Aorta (tissue), 5 donors: ENCODE data around the gene TTF2. TPM values are rescaled to one million over a fixed set of nuclear protein-coding genes. Genes with fewer than 3 reads are reported as not detected.
A peak's percentile ranks its signal among the peaks of the same experiment; 100 is the strongest.

Experiments used
- ATAC-seq: fragments of 200-7000 bp; cut with Tn5 transposase; one replicate; pipeline ENCODE4 v1.9.1; 2022; ENCODE audit warnings: moderate library complexity; ENCODE audit not compliant: low FRiP score
- DNase-seq, 2 donors: peaks; one replicate each; pipeline ENCODE4 v3.0.0-alpha.2; 2020
- H3K27ac ChIP-seq, 2 donors: one replicate each; pipeline ENCODE4 v1.5.1; 2013; ENCODE audit warnings: low read length in 2 of 2, mild to moderate bottlenecking in 2 of 2, moderate library complexity in 2 of 2, control low read depth in 1 of 2, inconsistent platforms in 1 of 2, low read depth in 1 of 2
- H3K27me3 ChIP-seq, 2 donors: one replicate each; pipeline ENCODE4 v1.6.1; 2013; ENCODE audit warnings: control low read depth in 1 of 2, low read length in 1 of 2, mild to moderate bottlenecking in 1 of 2, moderate library complexity in 1 of 2; ENCODE audit not compliant: insufficient read depth in 2 of 2, control insufficient read depth in 1 of 2
- H3K36me3 ChIP-seq, 2 donors: one replicate each; pipeline ENCODE4 v1.6.1; 2013; ENCODE audit warnings: control low read depth in 1 of 2, low read length in 1 of 2, mild to moderate bottlenecking in 1 of 2; ENCODE audit not compliant: insufficient read depth in 2 of 2, control insufficient read depth in 1 of 2
- H3K4me1 ChIP-seq, 2 donors: one replicate each; pipeline ENCODE4 v1.6.1; 2013; ENCODE audit warnings: low read length in 2 of 2, control low read depth in 1 of 2, mild to moderate bottlenecking in 1 of 2, moderate library complexity in 1 of 2; ENCODE audit not compliant: insufficient read depth in 2 of 2, control insufficient read depth in 1 of 2
- H3K4me3 ChIP-seq, 2 donors: one replicate each; pipeline ENCODE4 v1.5.1; 2013; ENCODE audit warnings: low read length in 2 of 2, control low read depth in 1 of 2, mild to moderate bottlenecking in 1 of 2
- H3K9me3 ChIP-seq: one replicate; pipeline ENCODE4 v1.6.1; 2013; ENCODE audit warnings: mild to moderate bottlenecking, low read length; ENCODE audit not compliant: control insufficient read depth
- WGBS, 2 donors: extraction: QIAGEN DNeasy Blood & Tissue Kit; methylation state at CpG; one replicate each; pipeline ENCODE4 v1.1.7; 2013; 5-methylcytosine and 5-hydroxymethylcytosine counted together
- intact Hi-C, 2 donors: fragments of 100-400 bp; cut with DNase I; formaldehyde crosslinking; loops; one replicate each; pipeline versions ENCODE4 v1.14.2 to v1.15.0; 2022
- polyA plus RNA-seq, 2 donors: library from polyadenylated mRNA; stranded (reverse); fragments of 200-250 nt; gene quantifications; one replicate each; pipeline ENCODE4 v1.2.3, GENCODE V29; 2013
- total RNA-seq, 2 donors: library from RNA; stranded (reverse); fragmentation: NEBNext Ultra II Directional; extraction: Animal tissue kit (Norgen Biotek cat#: 25700); gene quantifications; one replicate each; pipeline ENCODE4 v1.2.1, GENCODE V29; 2021
- donor health status: healthy with polysubstance abuse.
- donor health status: Bipolar disorder and iron deficiency.
- donor health status: DM: no; HTN: no; CAD: no.
- donor health status: DM: no; HTN: no; CAD: no.
- donor health status: DM: yes; HTN: yes; CAD: no.

TTF2 gene
- total and polyA plus RNA-seq, 4 donors: 0.63 to 18.8 (median 8.6) TPM

GRCh38 chr1:117022114-117022513 lies 38.0 kb upstream of the TTF2 start:
- H3K27ac ChIP-seq: no peak overlapping the region
- ATAC-seq: no peak
- no peak overlapping the region for H3K4me3 ChIP-seq
- no peaks in the 10 kb centered on the region for H3K27me3 ChIP-seq
- no peak for DNase-seq
- 62 to 89% methylated on average over 3 of the region's 3 CpGs for WGBS, 2 donors
- intact Hi-C loops: no loop called here
- H3K36me3 ChIP-seq: no peaks in the 10 kb centered on the region
- no peaks in the 10 kb centered on the region for H3K9me3 ChIP-seq
- H3K4me1 ChIP-seq: peaks cover 2 to 4% of the 10 kb centered on the region in 2 donors

- Histone ChIP-seq H3K4me3 (no peak overlapping the region), H3K27ac (no peak overlapping the region), H3K4me1 (peaks cover 2 to 4% of the 10 kb centered on the region in 2 donors), H3K27me3 (no peaks in the 10 kb centered on the region), H3K9me3 (no peaks in the 10 kb centered on the region), H3K36me3 (no peaks in the 10 kb centered on the region)
- 98 to 99% methylated on average over 7 of the region's 7 CpGs for WGBS, 2 donors
- ATAC-seq (no peak), DNase-seq (no peak)
- intact Hi-C loops: no loop called here
Observed at GRCh38 chr1:117025568-117025967, 34.6 kb upstream of the TTF2 start.

- H3K9me3 ChIP-seq: no peaks in the 10 kb centered on the region
- H3K27ac ChIP-seq: peak overlapping the region in 1 of 2 donors; percentile 32
- 19 to 22% methylated on average over 6 of the region's 6 CpGs for WGBS, 2 donors
- ATAC-seq (no peak), DNase-seq (no peak)
- no peaks in the 10 kb centered on the region for H3K36me3 ChIP-seq
- H3K4me1 ChIP-seq: peaks cover 2 to 4% of the 10 kb centered on the region in 2 donors
- H3K4me3 ChIP-seq: no peak overlapping the region
- no peaks in the 10 kb centered on the region for H3K27me3 ChIP-seq
- intact Hi-C loops: no loop called here
Observed at GRCh38 chr1:117026361-117026760, 33.8 kb upstream of the TTF2 start.

GRCh38 chr1:117029685-117030084 lies 30.4 kb upstream of the TTF2 start:
- ATAC-seq: no peak
- DNase-seq: no peak
- intact Hi-C loops: no loop called here
- no peaks in the 10 kb centered on the region for H3K27me3 ChIP-seq
- H3K27ac ChIP-seq: no peak overlapping the region
- H3K4me1 ChIP-seq: peaks cover 1 to 2% of the 10 kb centered on the region in 2 donors
- 99 to 100% methylated on average over 1 of the region's 1 CpG for WGBS, 2 donors
- H3K4me3 ChIP-seq: no peak overlapping the region
- no peaks in the 10 kb centered on the region for H3K9me3 ChIP-seq
- H3K36me3 ChIP-seq: no peaks in the 10 kb centered on the region

GRCh38 chr1:117030271-117030877 lies 29.8 kb upstream of the TTF2 start:
- H3K27me3 ChIP-seq: no peaks in the 10 kb centered on the region
- peaks cover 0 to 2% of the 10 kb centered on the region in 2 donors for H3K4me1 ChIP-seq
- no peak for ATAC-seq
- no peaks in the 10 kb centered on the region for H3K36me3 ChIP-seq
- H3K4me3 ChIP-seq: no peak overlapping the region
- intact Hi-C loops: no loop called here
- whole genome bisulfite sequencing, 2 donors: 95 to 100% methylated on average over 1 of the region's 1 CpG
- no peaks in the 10 kb centered on the region for H3K9me3 ChIP-seq
- H3K27ac ChIP-seq: no peak overlapping the region
- DNase-seq: no peak

- Histone ChIP-seq H3K27ac (no peak overlapping the region), H3K4me1 (no peaks in the 10 kb centered on the region), H3K9me3 (no peaks in the 10 kb centered on the region), H3K4me3 (no peak overlapping the region), H3K36me3 (no peaks in the 10 kb centered on the region), H3K27me3 (no peaks in the 10 kb centered on the region)
- intact Hi-C loops: no loop called here
- ATAC-seq: no peak
- no peak for DNase-seq
- WGBS, 2 donors: 93 to 96% methylated on average over 3 of the region's 3 CpGs
Observed at GRCh38 chr1:117032266-117032665, 27.9 kb upstream of the TTF2 start.

- no peak for DNase-seq
- Histone ChIP-seq H3K9me3 (no peaks in the 10 kb centered on the region), H3K36me3 (no peaks in the 10 kb centered on the region), H3K4me3 (no peak overlapping the region), H3K27ac (no peak overlapping the region), H3K27me3 (no peaks in the 10 kb centered on the region), H3K4me1 (no peaks in the 10 kb centered on the region)
- 77 to 90% methylated on average over 11 of the region's 11 CpGs for WGBS, 2 donors
- ATAC-seq: no peak
- intact Hi-C loops: no loop called here
Observed at GRCh38 chr1:117032681-117033539, 27.2 kb upstream of the TTF2 start.

- H3K36me3 ChIP-seq: no peaks in the 10 kb centered on the region
- intact Hi-C loops: no loop called here
- H3K27me3 ChIP-seq: no peaks in the 10 kb centered on the region
- no peaks in the 10 kb centered on the region for H3K4me1 ChIP-seq
- 91 to 95% methylated on average over 7 of the region's 7 CpGs for WGBS, 2 donors
- H3K4me3 ChIP-seq: no peak overlapping the region
- H3K9me3 ChIP-seq: no peaks in the 10 kb centered on the region
- no peak for DNase-seq
- ATAC-seq: no peak
- H3K27ac ChIP-seq: no peak overlapping the region
Observed at GRCh38 chr1:117033772-117034171, 26.4 kb upstream of the TTF2 start.

- intact Hi-C loops: no loop called here
- Histone ChIP-seq H3K36me3 (no peaks in the 10 kb centered on the region), H3K27me3 (no peaks in the 10 kb centered on the region), H3K9me3 (no peaks in the 10 kb centered on the region), H3K4me1 (no peaks in the 10 kb centered on the region), H3K27ac (no peak overlapping the region), H3K4me3 (no peak overlapping the region)
- DNase-seq: no peak
- whole genome bisulfite sequencing, 2 donors: 86 to 88% methylated on average over 7 of the region's 7 CpGs
- ATAC-seq: no peak
Observed at GRCh38 chr1:117034791-117035290, 25.3 kb upstream of the TTF2 start.
